Hepatocyte (in vitro differentiated cells): ENCODE data around the gene CDK17. TPM values are rescaled to one million over a fixed set of nuclear protein-coding genes. Genes with fewer than 3 reads are reported as not detected.

ENCODE experiments used
- DNase-seq: peaks from one replicate; pipeline ENCODE4 v3.0.0-alpha.2; 2016; ENCODE audit warnings: low spot score
- H2AFZ ChIP-seq: fragments of 200-600 bp; sonication (generic); 2 replicates; pipeline ENCODE4 v1.6.0; 2016; ENCODE audit warnings: antibody characterized with exemption, mild to moderate bottlenecking
- H3K27ac ChIP-seq: fragments of 200-600 bp; sonication (generic); 2 replicates; pipeline ENCODE4 v1.5.1; 2016; ENCODE audit warnings: mild to moderate bottlenecking
- H3K27me3 ChIP-seq: fragments of 200-600 bp; sonication (generic); 2 replicates; pipeline ENCODE4 v1.6.1; 2016
- H3K36me3 ChIP-seq: fragments of 200-600 bp; sonication (generic); replicated peaks from 2 replicates; pipeline ENCODE4 v1.5.1; 2016; ENCODE audit warnings: low read depth; ENCODE audit not compliant: insufficient read depth
- H3K4me1 ChIP-seq: fragments of 200-600 bp; sonication (generic); 2 replicates; pipeline ENCODE4 v1.5.1; 2016; ENCODE audit warnings: mild to moderate bottlenecking, moderate library complexity; ENCODE audit not compliant: insufficient read depth
- H3K4me2 ChIP-seq: fragments of 200-600 bp; sonication (generic); 2 replicates; pipeline ENCODE4 v1.6.0; 2016
- H3K4me3 ChIP-seq: fragments of 200-600 bp; sonication (generic); 2 replicates; pipeline ENCODE4 v1.5.1; 2016; ENCODE audit warnings: mild to moderate bottlenecking
- H3K79me2 ChIP-seq: fragments of 200-600 bp; sonication (generic); 2 replicates; pipeline ENCODE4 v1.6.0; 2017; ENCODE audit warnings: mild to moderate bottlenecking
- H3K9me2 ChIP-seq: fragments of 200-600 bp; sonication (generic); replicated peaks from 2 replicates; pipeline ENCODE4 v1.6.0; 2017; ENCODE audit warnings: mild to moderate bottlenecking; ENCODE audit not compliant: insufficient read depth
- H3K9me3 ChIP-seq: fragments of 200-600 bp; sonication (generic); 2 replicates; pipeline ENCODE4 v1.5.1; 2016; ENCODE audit warnings: low read depth, mild to moderate bottlenecking
- H4K20me1 ChIP-seq: fragments of 200-600 bp; sonication (generic); 2 replicates; pipeline ENCODE4 v1.6.0; 2016; ENCODE audit warnings: mild to moderate bottlenecking; ENCODE audit not compliant: insufficient read depth, poor library complexity, severe bottlenecking
- CTCF ChIP-seq: fragments of 200-600 bp; sonication (generic); IDR thresholded peaks from 2 replicates; pipeline ENCODE4 v1.5.1; 2016; ENCODE audit warnings: antibody characterized with exemption, mild to moderate bottlenecking; ENCODE audit not compliant: poor library complexity
- EZH2 ChIP-seq: fragments of 200-600 bp; sonication (generic); IDR thresholded peaks from 2 replicates; pipeline ENCODE4 v1.6.1; 2016; ENCODE audit warnings: antibody characterized with exemption, mild to moderate bottlenecking, borderline replicate concordance
- EZH2phosphoT487 ChIP-seq: fragments of 200-600 bp; sonication (generic); IDR thresholded peaks from one replicate; pipeline ENCODE4 v1.6.1; 2018; ENCODE audit warnings: antibody characterized with exemption, mild to moderate bottlenecking, low read depth, moderate library complexity; ENCODE audit not compliant: unreplicated experiment, severe bottlenecking
- WGBS: methylation state at CpG from one replicate; pipeline ENCODE4 v1.1.6; 2016; ENCODE audit warnings: low lambda C conversion rate; ENCODE audit errors: missing lambda C conversion rate; 5-methylcytosine and 5-hydroxymethylcytosine counted together
- polyA plus RNA-seq: library from polyadenylated mRNA; unstranded; fragments of >200 nt; fragmentation: Nextera tagmentation; extraction: Ambion mirVana; gene quantifications from 2 replicates; pipeline ENCODE4 v1.2.1, GENCODE V29; 2016
- total RNA-seq: library from RNA; depleted of rRNA; stranded (reverse); fragments of >200 nt; gene quantifications from 2 replicates; pipeline ENCODE4 v1.2.3, GENCODE V29; 2014

The CDK17 gene
- total and polyA plus RNA-seq, 2 experiments from 2014 or later = 13.8 to 33.1 TPM

- 11% methylated on average over 18 of the region's 18 CpGs for WGBS
- TF ChIP-seq CTCF = peak; percentile 54
- TF ChIP-seq EZH2phosphoT487 = no peak
Observed at GRCh38 chr12:96401076-96401871, 1.0 kb upstream of the CDK17 start.

GRCh38 chr12:96400631-96401075 is 414 bp upstream of the CDK17 start:
- Histone ChIP-seq H3K9me2 (no peaks in the 10 kb centered on the region), H3K4me1 (peaks cover 14% of the 10 kb centered on the region), H4K20me1 (peaks cover 33% of the 10 kb centered on the region), H3K27ac (peak overlapping the region; percentile 99), H2AFZ (peak overlapping the region; percentile 49), H3K27me3 (no peaks in the 10 kb centered on the region), H3K4me3 (peak overlapping the region; percentile 95), H3K4me2 (peak overlapping the region; percentile 86), H3K36me3 (no peaks in the 10 kb centered on the region), H3K79me2 (peaks cover 36% of the 10 kb centered on the region), H3K9me3 (no peaks in the 10 kb centered on the region)
- WGBS = 5% methylated on average over 6 of the region's 20 CpGs
- no peak for DNase-seq
- TF ChIP-seq EZH2 = no peak
- TF ChIP-seq EZH2phosphoT487 = no peak
- TF ChIP-seq CTCF = no peak

More at GRCh38 chr12:96401076-96401871, 1.0 kb upstream of the CDK17 start:
- peak overlapping the region; percentile 86 for H3K4me2 ChIP-seq
- H3K4me3 ChIP-seq = peak overlapping the region; percentile 95
- H3K9me2 ChIP-seq = no peaks in the 10 kb centered on the region
- peaks cover 27% of the 10 kb centered on the region for H4K20me1 ChIP-seq
- H3K79me2 ChIP-seq = peaks cover 30% of the 10 kb centered on the region
- no peaks in the 10 kb centered on the region for H3K27me3 ChIP-seq
- H3K27ac ChIP-seq = peak overlapping the region; percentile 99
- H2AFZ ChIP-seq = peak overlapping the region; percentile 49
- DNase-seq = peak; percentile 67
- H3K4me1 ChIP-seq = peaks cover 14% of the 10 kb centered on the region
- no peaks in the 10 kb centered on the region for H3K9me3 ChIP-seq
- H3K36me3 ChIP-seq = no peaks in the 10 kb centered on the region

- Histone ChIP-seq H2AFZ (peak overlapping the region; percentile 97), H3K4me3 (peak overlapping the region; percentile 95), H3K9me3 (no peaks in the 10 kb centered on the region), H3K9me2 (no peaks in the 10 kb centered on the region), H3K27me3 (no peaks in the 10 kb centered on the region), H3K79me2 (peaks cover 49% of the 10 kb centered on the region), H3K36me3 (no peaks in the 10 kb centered on the region), H3K4me2 (peak overlapping the region; percentile 89), H3K4me1 (peaks cover 14% of the 10 kb centered on the region), H3K27ac (peak overlapping the region; percentile 99), H4K20me1 (peaks cover 40% of the 10 kb centered on the region)
- TF ChIP-seq CTCF = no peak
- no peak for TF ChIP-seq EZH2phosphoT487
- TF ChIP-seq EZH2 = no peak
- WGBS = under 1% methylated on average over 29 of the region's 70 CpGs
- DNase-seq = peak; percentile 76
Observed at GRCh38 chr12:96399120-96399918, 920 bp downstream of the CDK17 start.
